Kidney (tissue), 22 donors: ENCODE results near the gene PTBP1. TPM values are rescaled to one million over a fixed set of nuclear protein-coding genes. Genes with fewer than 3 reads are reported as not detected.

Experiments used
- DNase-seq, 5 donors: peaks; one replicate each; pipeline ENCODE4 v3.0.0-alpha.2; 2013 to 2020
- FAIRE-seq: peaks from 2 replicates; lab custom pipeline; 2012; peaks lifted over from hg19 to GRCh38; lab: Jason Lieb, UNC
- H3K27ac ChIP-seq, 2 donors: one replicate each; pipeline ENCODE4 v1.7.0; 2013; ENCODE audit warnings: low read depth in 2 of 2, low read length in 2 of 2, inconsistent platforms in 1 of 2
- H3K27me3 ChIP-seq: one replicate; pipeline ENCODE4 v1.7.1; 2013; ENCODE audit warnings: low read length, inconsistent platforms; ENCODE audit not compliant: control insufficient read depth, insufficient read depth
- H3K36me3 ChIP-seq, 3 donors: one replicate each; pipeline versions ENCODE4 v1.7.0 to v1.7.1; 2013; ENCODE audit warnings: low read length in 3 of 3, control low read depth in 1 of 3, inconsistent platforms in 1 of 3; ENCODE audit not compliant: insufficient read depth in 3 of 3, control insufficient read depth in 2 of 3
- H3K4me1 ChIP-seq, 3 donors: one replicate each; pipeline versions ENCODE4 v1.7.0 to v1.7.1; 2013; ENCODE audit warnings: low read length in 3 of 3, inconsistent platforms in 1 of 3, low read depth in 1 of 3; ENCODE audit not compliant: control insufficient read depth in 2 of 3, insufficient read depth in 2 of 3
- H3K4me3 ChIP-seq, 3 donors: one replicate each; pipeline versions ENCODE4 v1.7.0 to v1.8.1; 2013; ENCODE audit warnings: low read length in 3 of 3, control low read depth in 1 of 3, inconsistent platforms in 1 of 3
- H3K9ac ChIP-seq, 3 donors: one replicate each; pipeline versions ENCODE4 v1.7.0 to v1.7.1; 2013; ENCODE audit warnings: low read length in 3 of 3, control low read depth in 1 of 3, inconsistent platforms in 1 of 3
- H3K9me3 ChIP-seq, 3 donors: one replicate each; pipeline versions ENCODE4 v1.7.0 to v1.7.1; 2013; ENCODE audit warnings: low read length in 3 of 3, control low read depth in 1 of 3, inconsistent platforms in 1 of 3; ENCODE audit not compliant: control insufficient read depth in 2 of 3, insufficient read depth in 1 of 3
- CTCF ChIP-seq: IDR thresholded peaks from 3 replicates; pipeline ENCODE4 v1.5.1; 2012; ENCODE audit warnings: mild to moderate bottlenecking, moderate library complexity, borderline replicate concordance; ENCODE audit not compliant: insufficient read depth; ENCODE audit errors: extremely low read depth
- intact Hi-C: fragments of 100-400 bp; cut with DNase I; formaldehyde crosslinking; loops from one replicate; pipeline ENCODE4 v1.11.1; 2022
- long read RNA-seq, 10 donors: library from polyadenylated mRNA in 1 of 10; unstranded in 1 of 10; transcript quantifications; one replicate each; pipeline ENCODE4 v2.0.0 and lab custom pipeline, GENCODE V29; 2021 to 2026
- polyA plus RNA-seq: library from polyadenylated mRNA; stranded (reverse); fragments of 350-450 nt; fragmentation: Illumina TruSeq; extraction: RNeasy Lipid Tissue Mini Kit (QIAGEN cat#74804); gene quantifications from one replicate; pipeline ENCODE4 v1.2.3, GENCODE V29; 2014; ENCODE audit warnings: low read depth, low replicate concordance; ENCODE audit not compliant: insufficient read depth
- total RNA-seq: library from RNA; stranded (reverse); fragmentation: NEBNext Ultra II Directional; extraction: Animal tissue kit (Norgen Biotek cat#: 25700); gene quantifications from one replicate; pipeline ENCODE4 v1.2.1, GENCODE V29; 2021
- donor health status: control.
- donor health status: control.
- donor health status: control.
- donor health status: control.
- donor health status: control.
- donor health status: DM: yes; HTN: yes; CAD: no.
- donor health status: Normal renal cell carcinoma (clear cell type).

Gene PTBP1
- total RNA-seq (339 TPM), polyA plus RNA-seq (102 TPM)
- long read RNA-seq, donor 1, transcript PTBP1-201 (14 exons, 3,155 nt), result major isoform, 7 of 356 reads
- long read RNA-seq, donor 1, transcript PTBP1-206 (4 exons, 1,217 nt), result minor isoform, 5 of 356 reads
- long read RNA-seq, donor 1, transcript PTBP1-203 (15 exons, 3,598 nt), result major isoform, 7 of 356 reads
- long read RNA-seq, donor 1, partial matches to known transcripts, result 330 of 356 reads
- long read RNA-seq, donor 1, other reads (novel, unspliced or antisense), result 6 of 356 reads
- long read RNA-seq, donor 2, transcript PTBP1-201 (14 exons, 3,155 nt), result minor isoform, 5 of 31 reads
- long read RNA-seq, donor 2, transcript PTBP1-203 (15 exons, 3,598 nt), result major isoform, 18 of 31 reads
- long read RNA-seq, donor 2, partial matches to known transcripts, result 5 of 31 reads
- long read RNA-seq, donor 2, other reads (novel, unspliced or antisense), result 0 of 31 reads
- long read RNA-seq, donor 3, transcript PTBP1-203 (15 exons, 3,598 nt), result major isoform, 9 of 20 reads
- long read RNA-seq, donor 3, partial matches to known transcripts, result 0 of 20 reads
- long read RNA-seq, donor 3, other reads (novel, unspliced or antisense), result 6 of 20 reads
- long read RNA-seq, donor 4, transcript PTBP1-203 (15 exons, 3,598 nt), result major isoform, 12 of 18 reads
- long read RNA-seq, donor 4, partial matches to known transcripts, result 0 of 18 reads
- long read RNA-seq, donor 4, other reads (novel, unspliced or antisense), result 0 of 18 reads
- long read RNA-seq, donor 5, result 0 reads
- long read RNA-seq, donor 6, partial matches to known transcripts, result 0 of 2 reads
- long read RNA-seq, donor 6, other reads (novel, unspliced or antisense), result 0 of 2 reads
- long read RNA-seq, donor 7, transcript PTBP1-201 (14 exons, 3,155 nt), result minor isoform, 16 of 221 reads
- long read RNA-seq, donor 7, transcript PTBP1-206 (4 exons, 1,217 nt), result minor isoform, 9 of 221 reads
- long read RNA-seq, donor 7, transcript PTBP1-203 (15 exons, 3,598 nt), result major isoform, 31 of 221 reads
- long read RNA-seq, donor 7, partial matches to known transcripts, result 149 of 221 reads
- long read RNA-seq, donor 7, other reads (novel, unspliced or antisense), result 15 of 221 reads
- long read RNA-seq, donor 8, transcript PTBP1-203 (15 exons, 3,598 nt), result major isoform, 7 of 221 reads
- long read RNA-seq, donor 8, partial matches to known transcripts, result 199 of 221 reads
- long read RNA-seq, donor 8, other reads (novel, unspliced or antisense), result 5 of 221 reads
- long read RNA-seq, donor 9, transcript PTBP1-203 (15 exons, 3,598 nt), result major isoform, 6 of 30 reads
- long read RNA-seq, donor 9, partial matches to known transcripts, result 22 of 30 reads
- long read RNA-seq, donor 9, other reads (novel, unspliced or antisense), result 0 of 30 reads
- long read RNA-seq, donor 10, transcript PTBP1-203 (15 exons, 3,598 nt), result major isoform, 12 of 42 reads
- long read RNA-seq, donor 10, partial matches to known transcripts, result 26 of 42 reads
- long read RNA-seq, donor 10, other reads (novel, unspliced or antisense), result 0 of 42 reads

GRCh38 chr19:796692-797527, at the start of gene PTBP1:
TSS of gene PTBP1 (plus strand) at chr19:797452. CDS start at chr19:797498, 46 bp downstream.
- H3K9ac ChIP-seq, result peak within 1 kb of the TSS; percentile 59 to 87 (median 81)
- DNase-seq (peak; percentile 100), FAIRE-seq (peak; percentile 98)
- peak within 1 kb of the TSS; percentile 78 to 93 (median 87) for H3K4me3 ChIP-seq
- H3K9me3 ChIP-seq, result no peaks in the 10 kb centered on the region
- intact Hi-C loops, result no loop called here
- H3K4me1 ChIP-seq, result peaks cover 0 to 30% (median 15%) of the 10 kb centered on the region in 3 donors
- H3K36me3 ChIP-seq, result peaks cover 0 to 4% (median 0%) of the 10 kb centered on the region in 3 donors
- no peaks in the 10 kb centered on the region for H3K27me3 ChIP-seq
- peak within 1 kb of the TSS; percentile 85 to 94 for H3K27ac ChIP-seq
- no peak for TF ChIP-seq CTCF

GRCh38 chr19:748274-748598, 49.0 kb upstream of the PTBP1 start:
- no peak for TF ChIP-seq CTCF
- H3K9ac ChIP-seq, result no peak overlapping the region
- no peak overlapping the region for H3K27ac ChIP-seq
- intact Hi-C loops, result no loop called here
- no peaks in the 10 kb centered on the region for H3K36me3 ChIP-seq
- H3K4me1 ChIP-seq, result peaks cover 0 to 6% (median 0%) of the 10 kb centered on the region in 3 donors
- H3K27me3 ChIP-seq, result no peaks in the 10 kb centered on the region
- DNase-seq, result no peak
- H3K9me3 ChIP-seq, result no peaks in the 10 kb centered on the region
- no peak for FAIRE-seq
- no peak overlapping the region for H3K4me3 ChIP-seq

- intact Hi-C loops, result no loop called here
These were observed 47.4 kb upstream of the PTBP1 start for GRCh38 chr19:749811-750210.

More at GRCh38 chr19:749811-750210, 47.4 kb upstream of the PTBP1 start:
- no peak overlapping the region for H3K9ac ChIP-seq
- H3K4me1 ChIP-seq, result peaks cover 0 to 7% (median 0%) of the 10 kb centered on the region in 3 donors
- no peak overlapping the region for H3K27ac ChIP-seq
- H3K4me3 ChIP-seq, result no peak overlapping the region
- FAIRE-seq (no peak), DNase-seq (no peak)
- no peaks in the 10 kb centered on the region for H3K27me3 ChIP-seq
- H3K36me3 ChIP-seq, result no peaks in the 10 kb centered on the region
- no peaks in the 10 kb centered on the region for H3K9me3 ChIP-seq
- TF ChIP-seq CTCF, result no peak
